HG03039 (cell line): ENCODE results near the gene GPR141.

Experiments used
- ATAC-seq: cut with Tn5 transposase; IDR thresholded peaks from one replicate; pipeline ENCODE4 v1.9.1; 2021; ENCODE audit warnings: mild to moderate bottlenecking, moderate library complexity; ENCODE audit not compliant: unreplicated experiment

GPR141 gene

GRCh38 chr7:37781156-37781555 is 97.6 kb downstream of the GPR141 start:
- ATAC-seq, result no peak

- ATAC-seq, result no peak
These were observed 98.6 kb downstream of the GPR141 start for GRCh38 chr7:37782166-37782565.

- no peak for ATAC-seq
These were observed 100.4 kb downstream of the GPR141 start for GRCh38 chr7:37784015-37784414.

DNA sequence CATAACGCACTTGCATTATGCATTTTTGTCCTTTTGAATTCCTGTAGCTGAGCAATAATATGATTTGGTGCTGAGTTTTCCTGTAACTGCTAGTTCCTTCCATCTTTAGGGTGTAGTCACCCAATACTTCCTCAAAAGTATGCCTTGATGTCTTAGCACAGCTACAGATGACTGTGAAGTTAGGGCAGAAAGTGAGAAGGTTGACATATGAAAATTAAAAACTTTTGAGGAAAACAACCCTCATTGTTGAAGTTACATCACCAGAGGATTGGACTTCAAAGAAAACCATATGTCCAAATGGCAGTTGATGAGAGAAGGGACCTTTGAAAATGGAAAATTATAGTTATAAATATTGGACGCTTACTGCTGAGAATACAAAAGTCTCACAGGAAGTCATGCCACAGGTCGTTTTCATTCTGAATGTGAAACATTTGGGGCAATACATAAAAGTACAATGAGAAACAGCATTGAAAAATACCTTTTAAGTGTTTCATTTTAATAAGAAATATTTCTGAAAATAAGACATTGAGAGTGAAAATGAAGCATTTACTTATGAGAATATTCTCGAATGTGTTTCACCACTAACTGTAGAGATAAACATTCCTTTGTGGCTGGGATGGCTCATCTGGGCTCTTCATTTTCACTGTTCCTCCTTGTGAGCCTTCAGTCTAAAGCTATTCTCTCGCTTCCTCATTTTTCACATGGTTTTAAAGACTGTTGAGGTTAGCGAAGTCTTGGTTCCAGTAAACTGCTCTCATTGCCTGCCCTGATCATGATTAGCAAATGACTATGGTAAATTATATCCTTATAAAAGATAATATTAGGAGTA is 103.4 kb downstream of the GPR141 start:
- ATAC-seq, result peak; percentile 88
